Esophagus (tissue), 2 donors: ENCODE data around the gene LPCAT3. TPM values are rescaled to one million over a fixed set of nuclear protein-coding genes. Genes with fewer than 3 reads are reported as not detected.

Experiments
- H3K27ac ChIP-seq, 2 donors: one replicate each; pipeline ENCODE4 v1.5.1; 2013; ENCODE audit warnings: low read depth in 2 of 2, mild to moderate bottlenecking in 2 of 2, inconsistent platforms in 1 of 2, low read length in 1 of 2, moderate library complexity in 1 of 2
- H3K27me3 ChIP-seq, 2 donors: one replicate each; pipeline ENCODE4 v1.6.1; 2013; ENCODE audit warnings: low read length in 2 of 2, control low read depth in 1 of 2, mild to moderate bottlenecking in 1 of 2; ENCODE audit not compliant: insufficient read depth in 2 of 2, control insufficient read depth in 1 of 2
- H3K36me3 ChIP-seq, 2 donors: one replicate each; pipeline ENCODE4 v1.6.1; 2013; ENCODE audit warnings: low read length in 1 of 2; ENCODE audit not compliant: control insufficient read depth in 2 of 2, insufficient read depth in 2 of 2
- H3K4me1 ChIP-seq, 2 donors: one replicate each; pipeline ENCODE4 v1.6.1; 2013; ENCODE audit warnings: low read length in 1 of 2; ENCODE audit not compliant: control insufficient read depth in 2 of 2, insufficient read depth in 2 of 2
- H3K4me3 ChIP-seq, 2 donors: one replicate each; pipeline ENCODE4 v1.5.1; 2013; ENCODE audit warnings: low read length in 2 of 2, mild to moderate bottlenecking in 2 of 2, low read depth in 1 of 2, moderate library complexity in 1 of 2
- H3K9me3 ChIP-seq, 2 donors: one replicate each; pipeline ENCODE4 v1.6.1; 2013; ENCODE audit warnings: mild to moderate bottlenecking in 2 of 2, low read depth in 1 of 2, low read length in 1 of 2, moderate library complexity in 1 of 2; ENCODE audit not compliant: control insufficient read depth in 2 of 2, insufficient read depth in 1 of 2
- WGBS, 2 donors: extraction: QIAGEN DNeasy Blood & Tissue Kit; methylation state at CpG; one replicate each; pipeline ENCODE4 v1.1.7; 2013; 5-methylcytosine and 5-hydroxymethylcytosine counted together
- polyA plus RNA-seq, 2 donors: library from polyadenylated mRNA; stranded (reverse); fragments of 200-250 nt; gene quantifications; one replicate each; pipeline ENCODE4 v1.2.3, GENCODE V29; 2013
- donor health status: healthy with polysubstance abuse.
- donor health status: Bipolar disorder and iron deficiency.

The LPCAT3 gene
- polyA plus RNA-seq, 2 donors: 15.7 to 27.0 TPM

DNA sequence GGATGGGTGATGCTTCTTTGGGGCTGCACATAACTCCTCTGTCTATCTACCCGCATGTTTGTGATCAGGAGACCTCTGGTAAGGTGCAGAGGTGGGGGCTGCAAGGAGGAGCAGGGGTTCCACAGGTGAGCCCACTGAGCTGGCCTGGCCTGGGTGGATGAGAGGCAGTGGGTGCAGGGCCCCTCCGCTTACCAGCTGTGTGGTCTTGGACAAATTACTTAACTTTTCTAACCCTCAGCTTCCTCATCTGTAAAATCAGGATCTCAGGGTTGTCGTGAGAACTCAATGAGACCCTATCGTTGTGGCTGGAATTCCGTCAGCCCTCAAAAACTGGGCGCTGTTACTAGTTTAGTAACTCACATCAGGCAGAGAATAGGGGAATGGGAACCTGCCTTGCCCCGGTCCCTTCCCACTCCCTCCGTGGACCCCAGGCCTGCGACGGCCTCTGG is 59.6 kb downstream of the LPCAT3 start:
- Histone ChIP-seq H3K27ac (peak overlapping the region; percentile 58 to 73), H3K27me3 (no peaks in the 10 kb centered on the region), H3K4me3 (no peak overlapping the region), H3K9me3 (no peaks in the 10 kb centered on the region), H3K36me3 (peaks cover 0 to 11% of the 10 kb centered on the region in 2 donors), H3K4me1 (peaks cover 3 to 20% of the 10 kb centered on the region in 2 donors)
- WGBS, 2 donors: 63 to 65% methylated on average over 10 of the region's 10 CpGs

DNA sequence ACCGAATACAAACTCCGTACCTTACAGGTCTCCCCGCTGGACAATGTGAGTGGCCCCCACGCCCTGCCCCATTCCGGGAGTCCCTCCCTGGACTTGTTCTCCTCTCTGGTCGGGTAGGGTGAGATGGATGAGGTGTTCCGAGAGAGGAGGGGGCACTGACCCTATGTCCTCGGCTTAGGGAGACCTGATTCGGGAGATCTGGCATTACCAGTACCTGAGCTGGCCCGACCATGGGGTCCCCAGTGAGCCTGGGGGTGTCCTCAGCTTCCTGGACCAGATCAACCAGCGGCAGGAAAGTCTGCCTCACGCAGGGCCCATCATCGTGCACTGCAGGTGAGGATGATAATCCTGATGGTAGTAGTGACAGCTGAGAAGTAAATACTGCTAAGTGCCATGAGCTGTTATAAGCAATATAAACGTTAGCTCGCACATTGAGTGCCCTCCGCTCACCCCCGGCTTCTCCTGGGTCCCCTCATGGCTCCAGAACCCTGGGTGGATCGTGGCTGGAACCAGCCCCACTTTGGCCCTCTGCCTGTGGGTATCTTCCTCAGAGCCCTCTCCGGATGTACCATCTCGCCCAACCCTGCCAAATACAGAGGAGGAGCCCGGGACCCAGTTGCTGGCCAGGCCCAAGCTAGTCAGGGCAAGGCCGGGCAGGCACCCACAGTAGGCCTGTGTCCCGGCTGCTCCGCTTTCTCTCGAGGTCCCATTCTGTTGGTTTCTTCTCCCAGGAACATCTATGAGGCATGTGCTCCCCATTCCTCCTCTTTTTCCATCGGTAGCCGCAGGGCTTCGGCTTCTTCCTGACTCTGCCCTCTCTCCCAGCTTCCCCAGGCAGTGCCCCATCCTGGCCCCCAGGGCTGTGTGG is 60.3 kb downstream of the LPCAT3 start:
- H3K9me3 ChIP-seq: no peaks in the 10 kb centered on the region
- H3K36me3 ChIP-seq: peaks cover 0 to 11% of the 10 kb centered on the region in 2 donors
- WGBS, 2 donors: 60 to 69% methylated on average over 28 of the region's 28 CpGs
- H3K4me1 ChIP-seq: peaks cover 3 to 20% of the 10 kb centered on the region in 2 donors
- no peaks in the 10 kb centered on the region for H3K27me3 ChIP-seq
- H3K4me3 ChIP-seq: no peak overlapping the region
- peak overlapping the region; percentile 58 to 72 for H3K27ac ChIP-seq

- no peaks in the 10 kb centered on the region for H3K9me3 ChIP-seq
- peaks cover 0 to 12% of the 10 kb centered on the region in 2 donors for H3K36me3 ChIP-seq
- peaks cover 3 to 20% of the 10 kb centered on the region in 2 donors for H3K4me1 ChIP-seq
- H3K4me3 ChIP-seq: no peak overlapping the region
- H3K27ac ChIP-seq: no peak overlapping the region
- no peaks in the 10 kb centered on the region for H3K27me3 ChIP-seq
- WGBS, 2 donors: 77 to 81% methylated on average over 20 of the region's 20 CpGs
These were observed 61.0 kb downstream of the LPCAT3 start for GRCh38 chr12:6957151-6957701.

DNA sequence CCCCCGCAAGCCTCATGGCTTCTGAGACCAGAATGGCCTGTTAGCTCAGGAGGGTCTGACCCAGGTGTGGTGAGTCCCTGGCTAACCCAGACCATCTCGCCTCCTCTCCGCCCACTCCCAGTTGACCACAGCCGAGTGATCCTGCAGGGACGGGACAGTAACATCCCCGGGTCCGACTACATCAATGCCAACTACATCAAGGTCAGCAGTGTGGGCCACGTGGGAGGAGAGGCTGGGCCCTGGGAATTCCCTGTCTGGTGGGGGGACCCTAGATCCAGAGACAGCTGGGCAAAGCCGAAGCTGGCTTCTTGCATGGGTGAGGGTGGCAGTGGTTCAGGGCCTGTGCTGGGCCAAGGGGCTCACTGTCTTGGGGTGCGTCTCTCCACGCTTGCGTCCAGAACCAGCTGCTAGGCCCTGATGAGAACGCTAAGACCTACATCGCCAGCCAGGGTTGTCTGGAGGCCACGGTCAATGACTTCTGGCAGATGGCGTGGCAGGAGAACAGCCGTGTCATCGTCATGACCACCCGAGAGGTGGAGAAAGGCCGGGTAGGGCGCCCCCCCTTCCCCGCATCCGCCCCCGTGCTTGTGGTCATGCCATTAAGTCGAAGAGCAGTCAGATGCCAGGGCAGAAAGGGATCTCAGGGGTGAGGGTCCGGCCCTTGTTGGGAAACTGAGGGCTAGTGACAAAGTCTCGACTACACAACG is 62.1 kb downstream of the LPCAT3 start:
- peaks cover 0 to 14% of the 10 kb centered on the region in 2 donors for H3K36me3 ChIP-seq
- H3K27ac ChIP-seq: no peak overlapping the region
- H3K4me3 ChIP-seq: no peak overlapping the region
- no peaks in the 10 kb centered on the region for H3K9me3 ChIP-seq
- WGBS, 2 donors: 81 to 84% methylated on average over 28 of the region's 28 CpGs
- H3K4me1 ChIP-seq: peaks cover 0 to 19% of the 10 kb centered on the region in 2 donors
- H3K27me3 ChIP-seq: no peaks in the 10 kb centered on the region

DNA sequence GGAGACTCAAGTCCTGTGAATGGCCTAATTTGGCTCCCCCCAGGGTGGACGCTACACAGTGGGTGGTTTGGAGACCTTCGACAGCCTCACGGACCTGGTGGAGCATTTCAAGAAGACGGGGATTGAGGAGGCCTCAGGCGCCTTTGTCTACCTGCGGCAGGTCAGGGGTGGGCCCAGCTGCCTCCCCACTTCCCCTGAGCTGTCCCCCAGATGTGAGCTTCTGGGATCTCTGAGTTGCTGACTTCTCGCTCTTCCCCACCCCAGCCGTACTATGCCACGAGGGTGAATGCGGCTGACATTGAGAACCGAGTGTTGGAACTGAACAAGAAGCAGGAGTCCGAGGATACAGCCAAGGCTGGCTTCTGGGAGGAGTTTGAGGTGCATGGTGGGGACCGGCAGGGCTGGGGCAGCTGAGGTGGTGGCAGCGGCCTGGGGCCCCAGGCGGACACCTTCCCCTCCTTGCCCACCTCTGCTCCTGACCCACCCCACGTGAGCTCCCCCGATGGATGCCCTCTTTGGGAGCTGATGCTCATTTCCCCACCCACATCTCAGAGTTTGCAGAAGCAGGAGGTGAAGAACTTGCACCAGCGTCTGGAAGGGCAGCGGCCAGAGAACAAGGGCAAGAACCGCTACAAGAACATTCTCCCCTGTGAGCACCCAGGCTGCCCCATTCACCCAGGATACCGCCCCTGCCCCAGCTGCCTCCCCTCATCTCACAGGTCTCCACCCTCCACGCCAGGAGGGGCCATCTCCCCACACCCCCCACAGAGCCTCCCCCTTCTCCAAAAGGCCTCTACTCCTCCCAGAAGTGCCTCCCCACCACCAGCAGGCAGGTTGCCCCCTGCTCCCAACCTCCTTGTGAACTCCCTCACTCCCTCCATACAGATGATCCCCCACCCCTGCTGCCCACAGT is 62.9 kb downstream of the LPCAT3 start:
- Histone ChIP-seq H3K27ac (no peak overlapping the region), H3K4me3 (no peak overlapping the region), H3K4me1 (peaks cover 0 to 14% of the 10 kb centered on the region in 2 donors), H3K36me3 (peaks cover 0 to 14% of the 10 kb centered on the region in 2 donors), H3K9me3 (no peaks in the 10 kb centered on the region), H3K27me3 (no peaks in the 10 kb centered on the region)
- WGBS, 2 donors: 85 to 88% methylated on average over 22 of the region's 22 CpGs

- no peak overlapping the region for H3K27ac ChIP-seq
- H3K4me1 ChIP-seq: peaks cover 0 to 11% of the 10 kb centered on the region in 2 donors
- 82 to 84% methylated on average over 21 of the region's 21 CpGs for WGBS, 2 donors
- H3K9me3 ChIP-seq: no peaks in the 10 kb centered on the region
- H3K27me3 ChIP-seq: no peaks in the 10 kb centered on the region
- H3K4me3 ChIP-seq: no peak overlapping the region
- peaks cover 0 to 13% of the 10 kb centered on the region in 2 donors for H3K36me3 ChIP-seq
These were observed 63.8 kb downstream of the LPCAT3 start for GRCh38 chr12:6954316-6955107.

DNA sequence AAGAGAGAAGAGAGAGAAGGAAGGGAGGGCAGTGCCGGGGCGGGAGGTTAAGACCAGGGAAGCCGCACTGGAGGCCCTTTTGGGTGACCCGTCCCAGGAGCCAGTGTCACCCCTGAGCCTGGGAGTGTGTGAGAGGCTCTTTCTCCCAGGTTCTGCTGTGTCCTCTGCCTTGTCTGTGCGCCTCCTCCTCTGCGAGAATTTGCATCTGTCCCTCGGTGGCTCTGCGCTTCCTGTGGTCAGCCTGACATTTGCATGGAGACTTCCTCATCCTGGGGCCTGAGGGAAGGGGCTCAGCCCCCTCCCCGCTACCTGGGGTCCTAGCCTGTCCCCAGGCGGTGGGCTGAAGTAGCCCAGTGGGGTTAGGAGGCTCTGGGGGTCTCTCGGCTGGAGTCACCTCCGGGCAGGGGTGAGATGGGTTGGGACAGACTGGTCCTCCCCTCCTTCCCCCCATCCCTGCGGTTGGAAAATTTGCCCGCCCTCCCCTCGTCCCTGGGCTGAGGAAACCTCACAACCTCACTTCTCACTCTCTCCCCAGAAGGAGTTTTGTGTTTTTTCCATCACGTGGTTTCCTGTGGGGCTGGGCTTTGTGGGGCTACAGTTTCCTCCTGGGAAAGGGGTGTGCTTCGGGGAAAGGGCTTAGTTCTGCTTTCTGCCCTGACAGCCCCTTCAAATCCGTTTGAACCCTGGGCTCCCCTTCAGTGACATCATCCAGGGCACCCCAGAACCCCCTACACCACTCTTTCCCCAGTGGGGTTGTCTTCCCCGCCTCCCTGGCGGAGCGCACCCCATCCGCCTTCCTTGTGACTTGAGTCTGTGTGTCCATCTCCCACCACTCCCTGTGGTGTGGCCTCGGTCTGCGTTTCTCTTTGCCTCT is 64.6 kb downstream of the LPCAT3 start:
- H3K9me3 ChIP-seq: no peaks in the 10 kb centered on the region
- H3K4me1 ChIP-seq: peaks cover 0 to 11% of the 10 kb centered on the region in 2 donors
- H3K27me3 ChIP-seq: no peaks in the 10 kb centered on the region
- 57 to 65% methylated on average over 23 to 24 of the region's 24 CpGs for WGBS, 2 donors
- H3K36me3 ChIP-seq: peaks cover 0 to 13% of the 10 kb centered on the region in 2 donors
- H3K27ac ChIP-seq: peak overlapping the region; percentile 37 to 59
- peak overlapping the region in 1 of 2 donors; percentile 4 for H3K4me3 ChIP-seq
